Endothelial cell of umbilical vein (primary cell): Measurements from ENCODE around the gene SHISA6. TPM values are rescaled to one million over a fixed set of nuclear protein-coding genes. Genes with fewer than 3 reads are reported as not detected.

Experiments used
- BruUV-seq: library from RNA; stranded (reverse); fragments of 400-500 nt; replicated peaks from 2 replicates; lab custom pipeline; 2021; lab: Mats Ljungman, UMichigan
- CTCF ChIA-PET: fragments of 300-600, 350-600 bp; sonication (Branson Sonifier 250); formaldehyde crosslinking; loops from one replicate; lab custom pipeline; 2021; ENCODE audit warnings: antibody characterized with exemption, inconsistent platforms; lab: Charles Lee
- POLR2A ChIA-PET: fragments of 300-600, 350-600 bp; sonication (Branson Sonifier 250); formaldehyde crosslinking; loops from one replicate; lab custom pipeline; 2021; ENCODE audit warnings: antibody characterized with exemption, inconsistent platforms; lab: Charles Lee
- DNase-seq: peaks from one replicate; pipeline ENCODE4 v3.0.0-alpha.2; 2011; ENCODE audit warnings: low read depth, low spot score
- FAIRE-seq: peaks from 2 replicates; lab custom pipeline; 2011; peaks lifted over from hg19 to GRCh38; lab: Jason Lieb, UNC
- H2AFZ ChIP-seq: 2 replicates; pipeline ENCODE4 v1.6.0; 2012; ENCODE audit warnings: low read depth, low read length, control low read depth, inconsistent platforms
- H3K27ac ChIP-seq: 2 replicates; pipeline ENCODE4 v1.5.1; 2011; ENCODE audit warnings: low read depth, mild to moderate bottlenecking, control low read depth, low read length, moderate library complexity; ENCODE audit not compliant: insufficient read depth
- H3K27me3 ChIP-seq, 2 experiments: 2 replicates each; pipeline versions ENCODE4 v1.6.0 to v1.6.1; 2011; ENCODE audit warnings: low read length in 2 of 2, mixed read lengths in 1 of 2; ENCODE audit not compliant: control insufficient read depth in 2 of 2, insufficient read depth in 2 of 2
- H3K36me3 ChIP-seq, 2 experiments: 2 replicates in 1 of 2; 3 replicates in 1 of 2; pipeline ENCODE4 v1.5.1; 2011; ENCODE audit warnings: low read length in 2 of 2, mild to moderate bottlenecking in 1 of 2, moderate library complexity in 1 of 2; ENCODE audit not compliant: control insufficient read depth in 2 of 2, insufficient read depth in 2 of 2; ENCODE audit errors: extremely low read depth in 1 of 2
- H3K4me1 ChIP-seq: 3 replicates; pipeline ENCODE4 v1.5.1; 2011; ENCODE audit warnings: mild to moderate bottlenecking, low read length; ENCODE audit not compliant: control insufficient read depth, insufficient read depth; ENCODE audit errors: extremely low read depth
- H3K4me2 ChIP-seq: 2 replicates; pipeline ENCODE4 v1.6.1; 2011; ENCODE audit warnings: low read length, control low read depth, mixed read lengths; ENCODE audit not compliant: insufficient read depth
- H3K4me3 ChIP-seq, 3 experiments: fragments of 200-600 bp in 1 of 3; sonication (generic), shearing (Covaris generic) in 1 of 3; replicated peaks in 1 of 3; 2 replicates each; pipeline ENCODE4 v1.5.1; 2011 to 2016; ENCODE audit warnings: control low read depth in 3 of 3, low read length in 3 of 3, mild to moderate bottlenecking in 2 of 3, inconsistent platforms in 1 of 3, low read depth in 1 of 3, moderate library complexity in 1 of 3; ENCODE audit not compliant: insufficient read depth in 1 of 3
- H3K79me2 ChIP-seq: 2 replicates; pipeline ENCODE4 v1.6.0; 2012; ENCODE audit warnings: low read length, inconsistent platforms; ENCODE audit not compliant: control insufficient read depth, insufficient read depth
- H3K9ac ChIP-seq: replicated peaks from 2 replicates; pipeline ENCODE3; 2011; ENCODE audit warnings: low read length, control low read depth; ENCODE audit not compliant: insufficient read depth; ENCODE audit errors: extremely low read depth
- H3K9me1 ChIP-seq: replicated peaks from 3 replicates; pipeline ENCODE4 v1.6.0; 2011; ENCODE audit warnings: mild to moderate bottlenecking, low read length; ENCODE audit not compliant: control insufficient read depth, insufficient read depth; ENCODE audit errors: extremely low read depth
- H3K9me3 ChIP-seq: replicated peaks from 2 replicates; pipeline ENCODE4 v1.5.1; 2012; ENCODE audit warnings: low read length, inconsistent platforms; ENCODE audit not compliant: control insufficient read depth, insufficient read depth
- H4K20me1 ChIP-seq: replicated peaks from 2 replicates; pipeline ENCODE3; 2011; ENCODE audit warnings: mild to moderate bottlenecking, low read length; ENCODE audit not compliant: control insufficient read depth, insufficient read depth; ENCODE audit errors: extremely low read depth
- CTCF ChIP-seq, 2 donors: IDR thresholded peaks; 1 replicate in 1 of 2; 2 replicates in 1 of 2; pipeline ENCODE4 v1.5.1; 2011; ENCODE audit warnings: low read length in 2 of 2, mild to moderate bottlenecking in 2 of 2, moderate library complexity in 2 of 2, control low read depth in 1 of 2, inconsistent platforms in 1 of 2, low read depth in 1 of 2; ENCODE audit not compliant: insufficient read depth in 1 of 2; ENCODE audit errors: extremely low read depth in 1 of 2
- EZH2 ChIP-seq: IDR thresholded peaks from 2 replicates; pipeline ENCODE4 v1.6.1; 2012; ENCODE audit warnings: borderline replicate concordance, low read depth, mild to moderate bottlenecking, moderate library complexity, low read length, inconsistent platforms; ENCODE audit not compliant: severe bottlenecking
- FOS ChIP-seq: IDR thresholded peaks from 2 replicates; pipeline ENCODE4 v1.6.1; 2011; ENCODE audit warnings: mild to moderate bottlenecking, low read length, moderate library complexity, borderline replicate concordance; ENCODE audit not compliant: insufficient read depth
- GATA2 ChIP-seq: IDR thresholded peaks from 2 replicates; pipeline ENCODE4 v1.7.0; 2011; ENCODE audit warnings: low read depth, mild to moderate bottlenecking, moderate library complexity, mixed read lengths, low read length; ENCODE audit not compliant: insufficient read length, insufficient read depth
- JUN ChIP-seq: IDR thresholded peaks from 2 replicates; pipeline ENCODE4 v1.6.1; 2011; ENCODE audit warnings: borderline replicate concordance, low read depth; ENCODE audit not compliant: insufficient read length, insufficient read depth
- MYC ChIP-seq: IDR thresholded peaks from one replicate; pipeline ENCODE4 v1.6.1; 2011; ENCODE audit warnings: mild to moderate bottlenecking, low read depth, low read length
- POLR2A ChIP-seq: IDR thresholded peaks from 2 replicates; pipeline ENCODE4 v1.6.1; 2012; ENCODE audit warnings: low read depth, mild to moderate bottlenecking, control low read depth, low read length
- POLR2AphosphoS5 ChIP-seq: IDR thresholded peaks from 2 replicates; pipeline ENCODE4 v1.6.1; 2012; ENCODE audit warnings: low read depth, mild to moderate bottlenecking, control low read depth, low read length, moderate library complexity; ENCODE audit not compliant: insufficient read depth
- dilution Hi-C: fragments of 300-500 bp; cut with MboI; formaldehyde crosslinking; loops from one replicate; pipeline ENCODE4 v1.15.0; 2019; ENCODE audit warnings: low sequenced_read_pairs; ENCODE audit not compliant: extremely low pct_ligation_motif_present
- intact Hi-C: fragments of 100-400 bp; cut with micrococcal nuclease; formaldehyde crosslinking; loops from one replicate; pipeline ENCODE4 v1.10.0; 2022
- polyA plus RNA-seq, 4 experiments: library from polyadenylated mRNA; depleted of rRNA in 3 of 4; stranded (reverse) in 3 of 4; unstranded in 1 of 4; fragments of >200 nt; gene quantifications; 2 replicates each; pipeline versions ENCODE4 v1.2.1 to v1.2.3, GENCODE V29; 2011 to 2012; ENCODE audit warnings: missing spikeins in 1 of 4
- total RNA-seq: library from RNA; stranded (reverse); gene quantifications from 2 replicates; pipeline ENCODE4 v1.2.3, GENCODE V29; 2021
- TF ChIP-seq, protein P1 (sequence below): IDR thresholded peaks from 2 replicates; pipeline ENCODE4 v1.6.1; 2011; ENCODE audit not compliant: insufficient read depth, insufficient read length

The SHISA6 gene
- total and polyA plus RNA-seq, 2 donors (not counting 3 experiments of a cell fraction or from before 2014, with no cell fraction given): not detected

DNA sequence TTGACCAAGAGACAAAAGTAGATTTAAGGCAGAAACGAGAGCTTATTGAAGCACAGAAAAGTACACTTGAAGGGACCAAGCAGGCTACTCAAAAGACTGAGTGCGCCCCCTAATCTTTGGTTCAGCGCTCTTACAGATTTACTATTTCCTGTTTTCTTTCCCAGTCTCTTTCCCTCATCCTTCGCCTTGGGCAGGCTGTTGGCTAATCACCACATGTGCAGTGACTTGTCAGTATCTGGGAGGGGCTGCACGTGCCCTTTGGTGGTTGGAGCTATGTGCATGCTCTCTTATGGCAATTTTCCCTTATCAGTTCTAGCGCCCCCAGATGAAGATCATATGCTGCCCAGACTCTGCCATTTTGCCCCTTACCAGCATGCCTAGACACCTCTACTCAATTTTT is 35.4 kb upstream of the SHISA6 start:
- POLR2A ChIA-PET: no interaction called here
- CTCF ChIA-PET: no interaction called here
- Histone ChIP-seq H3K9ac (no peak overlapping the region), H3K27me3 (no peaks in the 10 kb centered on the region), H3K4me1 (no peaks in the 10 kb centered on the region), H3K79me2 (no peaks in the 10 kb centered on the region), H3K36me3 (no peaks in the 10 kb centered on the region), H3K4me3 (no peak overlapping the region), H2AFZ (no peak overlapping the region), H3K9me1 (no peaks in the 10 kb centered on the region), H3K9me3 (peaks cover 2% of the 10 kb centered on the region), H3K4me2 (no peak overlapping the region), H4K20me1 (no peaks in the 10 kb centered on the region), H3K27ac (no peak overlapping the region)
- DNase-seq (no peak), FAIRE-seq (no peak)
- intact Hi-C loops (no loop called here), dilution Hi-C loops (no loop called here)
- TF ChIP-seq JUN (no peak), MYC (no peak), POLR2AphosphoS5 (no peak), CTCF (IDR thresholded peaks at IDR 0.05; ENCODE audit: extremely low read depth in 1 of 2, insufficient read depth in 1 of 2, low read depth in 1 of 2, low read length in 2 of 2) (no peak), EZH2 (no peak), POLR2A (no peak), FOS (no peak), GATA2 (no peak)
- TF ChIP-seq, protein P1, sequence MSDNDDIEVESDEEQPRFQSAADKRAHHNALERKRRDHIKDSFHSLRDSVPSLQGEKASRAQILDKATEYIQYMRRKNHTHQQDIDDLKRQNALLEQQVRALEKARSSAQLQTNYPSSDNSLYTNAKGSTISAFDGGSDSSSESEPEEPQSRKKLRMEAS: no peak
- no TSS peak for BruUV-seq
